HCT116 (cell line): ENCODE data around the gene SNX22.

Experiments used
- CTCF ChIP-seq, 3 experiments: fragments of 200-600 bp in 1 of 3; sonication (generic) in 1 of 3; IDR thresholded peaks in 2 of 3; conservative IDR thresholded peaks in 1 of 3; 2 replicates each; pipeline ENCODE4 v1.5.1; 2012 to 2017; ENCODE audit warnings: low read depth in 2 of 3, low read length in 2 of 3, antibody characterized with exemption in 1 of 3, borderline replicate concordance in 1 of 3, control low read depth in 1 of 3, mild to moderate bottlenecking in 1 of 3, mixed read lengths in 1 of 3, mixed run types in 1 of 3, moderate library complexity in 1 of 3; ENCODE audit not compliant: insufficient read depth in 1 of 3
- ELF1 ChIP-seq: IDR thresholded peaks from 2 replicates; pipeline ENCODE4 v1.6.1; 2012; ENCODE audit warnings: low read depth, borderline replicate concordance
- EZH2 ChIP-seq: fragments of 200-600 bp; sonication (generic); IDR thresholded peaks from 2 replicates; pipeline ENCODE4 v1.6.1; 2017; ENCODE audit warnings: antibody characterized with exemption, mixed run types
- POLR2A ChIP-seq: IDR thresholded peaks from 2 replicates; pipeline ENCODE4 v1.7.0; 2011; ENCODE audit warnings: borderline replicate concordance; ENCODE audit not compliant: insufficient read depth, insufficient read length; ENCODE audit errors: extremely low read depth
- POLR2AphosphoS5 ChIP-seq: IDR thresholded peaks from 2 replicates; pipeline ENCODE4 v1.6.1; 2011; ENCODE audit warnings: mild to moderate bottlenecking, low read depth, low read length, moderate library complexity
- RAD21 ChIP-seq: IDR thresholded peaks from 2 replicates; pipeline ENCODE4 v1.6.1; 2012; ENCODE audit warnings: low read depth, mild to moderate bottlenecking
- SIN3A ChIP-seq: IDR thresholded peaks from 2 replicates; pipeline ENCODE4 v1.6.1; 2012; ENCODE audit warnings: low read depth
- SP1 ChIP-seq: IDR thresholded peaks from 2 replicates; pipeline ENCODE4 v1.6.1; 2012; ENCODE audit warnings: low read depth
- SRF ChIP-seq: IDR thresholded peaks from 2 replicates; pipeline ENCODE4 v1.6.1; 2012; ENCODE audit warnings: low read depth
- ZBTB33 ChIP-seq: IDR thresholded peaks from 2 replicates; pipeline ENCODE4 v1.6.1; 2011; ENCODE audit warnings: mild to moderate bottlenecking, low read length, moderate library complexity; ENCODE audit not compliant: insufficient replicate concordance; ENCODE audit errors: extremely low read depth
- ZNF274 ChIP-seq: fragments of 200-500 bp; sonication (Bioruptor generic); IDR thresholded peaks from 2 replicates; pipeline ENCODE4 v1.6.1; 2014; ENCODE audit warnings: mild to moderate bottlenecking, low read depth, low read length, inconsistent platforms

- TF ChIP-seq POLR2A (no peak), ZNF274 (no peak), CTCF (IDR thresholded peaks at IDR 0.05 in 2 of 3, conservative IDR thresholded peaks at IDR 0.05 in 1 of 3; ENCODE audit: borderline replicate concordance in 1 of 3, insufficient read depth in 1 of 3, low read depth in 2 of 3, low read length in 2 of 3) (no peak), POLR2AphosphoS5 (no peak), EZH2 (no peak), ZBTB33 (no peak), SIN3A (no peak), ELF1 (no peak), SP1 (no peak), RAD21 (no peak), SRF (no peak)
Observed at GRCh38 chr15:64148168-64148567, 3.4 kb upstream of the SNX22 start.
